ENCODE data around the gene SCG3.
A peak's percentile ranks its signal among the peaks of the same experiment; 100 is the strongest.
"Not testable (repeated sequence)": the region's sequence is repeated elsewhere in the genome, so short reads cannot be mapped to it uniquely, and the experiment has no call there.

SCG3 gene

GRCh38 chr15:51649659-51650521 lies 31.4 kb upstream of the SCG3 start:
- no peak overlapping the region for H3K4me3 ChIP-seq (ENCODE audit: low read depth, low read length)
- DNase-seq (ENCODE audit: low read depth) = peak; percentile 53
- TF ChIP-seq, protein P1, sequence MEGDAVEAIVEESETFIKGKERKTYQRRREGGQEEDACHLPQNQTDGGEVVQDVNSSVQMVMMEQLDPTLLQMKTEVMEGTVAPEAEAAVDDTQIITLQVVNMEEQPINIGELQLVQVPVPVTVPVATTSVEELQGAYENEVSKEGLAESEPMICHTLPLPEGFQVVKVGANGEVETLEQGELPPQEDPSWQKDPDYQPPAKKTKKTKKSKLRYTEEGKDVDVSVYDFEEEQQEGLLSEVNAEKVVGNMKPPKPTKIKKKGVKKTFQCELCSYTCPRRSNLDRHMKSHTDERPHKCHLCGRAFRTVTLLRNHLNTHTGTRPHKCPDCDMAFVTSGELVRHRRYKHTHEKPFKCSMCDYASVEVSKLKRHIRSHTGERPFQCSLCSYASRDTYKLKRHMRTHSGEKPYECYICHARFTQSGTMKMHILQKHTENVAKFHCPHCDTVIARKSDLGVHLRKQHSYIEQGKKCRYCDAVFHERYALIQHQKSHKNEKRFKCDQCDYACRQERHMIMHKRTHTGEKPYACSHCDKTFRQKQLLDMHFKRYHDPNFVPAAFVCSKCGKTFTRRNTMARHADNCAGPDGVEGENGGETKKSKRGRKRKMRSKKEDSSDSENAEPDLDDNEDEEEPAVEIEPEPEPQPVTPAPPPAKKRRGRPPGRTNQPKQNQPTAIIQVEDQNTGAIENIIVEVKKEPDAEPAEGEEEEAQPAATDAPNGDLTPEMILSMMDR (IDR thresholded peaks at IDR 0.05; ENCODE audit: low read depth, low read length, missing control alignments) = peak; percentile 65

GRCh38 chr15:51652084-51652668 lies 29.1 kb upstream of the SCG3 start:
- TF ChIP-seq, protein P1 (IDR thresholded peaks at IDR 0.05; ENCODE audit: low read depth, low read length, missing control alignments) = no peak
- no peak for DNase-seq (ENCODE audit: low read depth)
- no peak overlapping the region for H3K4me3 ChIP-seq (ENCODE audit: low read depth, low read length)

DNA sequence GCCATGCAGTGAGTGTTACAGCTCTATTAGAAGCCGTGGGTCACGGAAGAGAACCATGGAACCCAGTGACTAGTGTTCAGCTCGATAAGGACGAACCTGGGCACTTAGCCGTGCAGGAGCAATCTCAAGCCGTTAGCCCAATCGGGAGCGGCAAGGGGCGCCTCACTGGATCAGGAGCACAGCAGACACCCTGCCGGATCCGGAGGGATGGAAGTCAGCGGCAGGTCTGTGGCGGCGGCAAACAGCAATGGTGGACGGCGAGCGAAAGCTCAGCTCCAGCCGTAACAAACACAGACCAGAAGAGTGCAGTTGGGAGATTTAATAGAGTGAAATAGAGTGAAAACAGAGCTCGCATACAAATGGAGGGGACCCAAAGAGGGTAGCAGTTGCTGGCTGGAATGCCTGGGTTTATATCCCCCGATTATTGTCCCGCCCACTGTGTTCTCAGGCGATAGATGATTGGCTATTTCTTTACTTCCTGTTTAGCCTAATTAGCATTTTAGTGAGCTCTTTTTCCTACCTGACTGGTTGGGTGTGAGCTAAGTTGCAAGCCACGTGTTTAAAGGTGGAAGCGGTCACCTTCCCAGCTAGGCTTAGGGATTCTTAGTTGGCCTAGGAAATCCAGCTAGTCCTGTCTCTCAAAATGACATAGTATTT lies 25.8 kb upstream of the SCG3 start:
- H3K4me3 ChIP-seq (ENCODE audit: low read depth, low read length); DNase-seq (ENCODE audit: low read depth): not testable (repeated sequence)

DNA sequence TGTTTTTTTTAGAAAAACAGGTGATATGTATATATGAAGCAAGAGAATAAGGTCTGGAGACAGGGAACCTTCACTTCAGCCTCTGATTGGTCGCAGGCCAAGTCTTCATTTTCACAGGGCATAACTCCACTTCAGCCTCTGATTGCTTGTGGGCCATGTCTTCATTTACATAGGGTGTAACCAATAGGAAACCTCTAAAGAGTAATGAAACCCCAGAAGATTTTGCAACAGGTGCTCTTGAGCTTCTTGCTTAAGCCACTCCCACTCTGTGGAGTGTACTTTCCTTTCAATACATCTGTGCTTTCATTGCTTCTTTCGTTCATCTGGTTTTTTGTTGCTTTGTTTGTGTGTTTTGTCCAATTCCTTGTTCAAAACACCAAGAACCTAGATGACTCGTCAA lies 22.6 kb upstream of the SCG3 start:
- TF ChIP-seq, protein P1 (IDR thresholded peaks at IDR 0.05; ENCODE audit: low read depth, low read length, missing control alignments) = no peak
- DNase-seq (ENCODE audit: low read depth) = no peak
- no peak overlapping the region for H3K4me3 ChIP-seq (ENCODE audit: low read depth, low read length)

GRCh38 chr15:51661072-51661471 lies 20.2 kb upstream of the SCG3 start:
- TF ChIP-seq, protein P1 (IDR thresholded peaks at IDR 0.05; ENCODE audit: low read depth, low read length, missing control alignments) = no peak
- H3K4me3 ChIP-seq (ENCODE audit: low read depth, low read length) = no peak overlapping the region
- no peak for DNase-seq (ENCODE audit: low read depth)

DNA sequence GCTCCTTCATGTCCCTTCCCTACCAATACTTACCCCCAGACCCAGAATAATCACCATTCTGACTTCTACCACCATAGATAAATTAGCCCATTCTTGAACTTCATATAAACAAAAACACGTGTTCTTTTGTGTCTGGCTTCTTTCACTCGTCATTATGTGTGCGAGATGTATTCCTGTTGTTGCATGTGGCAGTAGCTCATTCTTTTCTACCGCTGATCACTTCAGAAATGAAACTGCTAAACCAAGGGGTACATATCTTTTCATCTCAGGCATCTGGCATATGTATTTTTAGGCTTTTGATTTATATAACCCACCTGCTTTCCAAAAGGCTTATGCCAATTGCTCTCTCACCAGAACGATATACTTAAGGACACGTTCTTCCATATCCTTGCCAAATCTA lies 13.8 kb upstream of the SCG3 start:
- DNase-seq (ENCODE audit: low read depth) = no peak
- TF ChIP-seq, protein P1 (IDR thresholded peaks at IDR 0.05; ENCODE audit: low read depth, low read length, missing control alignments) = no peak
- H3K4me3 ChIP-seq (ENCODE audit: low read depth, low read length) = no peak overlapping the region

- DNase-seq (ENCODE audit: low read depth) = no peak
- no peak overlapping the region for H3K4me3 ChIP-seq (ENCODE audit: low read depth, low read length)
- TF ChIP-seq, protein P1 (IDR thresholded peaks at IDR 0.05; ENCODE audit: low read depth, low read length, missing control alignments) = no peak
Measured at GRCh38 chr15:51668446-51668845, 12.9 kb upstream of the SCG3 start.
